ENCODE results near the gene MAFF. TPM values are rescaled to one million over a fixed set of nuclear protein-coding genes. Genes with fewer than 3 reads are reported as not detected.
A peak's percentile ranks its signal among the peaks of the same experiment; 100 is the strongest.

Gene MAFF
- total and polyA plus RNA-seq, 9 of the 15 experiments (the other 6 are each of a cell fraction or from before 2014, with no cell fraction given), result 0.51 to 8.0 (median 5.4) TPM

- H3K27ac ChIP-seq (ENCODE audit: extremely low read depth, low read depth, low read length), result no peak overlapping the region
- DNase-seq (ENCODE audit: extremely low read depth in 1 of 4, low spot score in 3 of 4) (no peak), ATAC-seq (no peak), FAIRE-seq (peak; percentile 46)
- in situ Hi-C loops (cut with MboI), result no loop called here
- no peak overlapping the region for H3K4me3 ChIP-seq
- H3K4me2 ChIP-seq (ENCODE audit: insufficient read depth, low read length), result no peak overlapping the region
- intact Hi-C loops (cut with micrococcal nuclease), result no loop called here
- no peaks in the 10 kb centered on the region for H4K20me1 ChIP-seq (replicated peaks; ENCODE audit: control insufficient read depth, insufficient read depth, low read length)
- H3K36me3 ChIP-seq (ENCODE audit: control insufficient read depth, insufficient read depth, low read length), result no peaks in the 10 kb centered on the region
- TF ChIP-seq HNRNPL (IDR thresholded peaks at IDR 0.05; ENCODE audit: low read depth, low read length) (no peak), HDGF (IDR thresholded peaks at IDR 0.05) (no peak), ZNF24 (IDR thresholded peaks at IDR 0.05) (no peak), MTF1 (CRISPR knock-in tag; IDR thresholded peaks at IDR 0.05; ENCODE audit: borderline replicate concordance) (no peak), TFE3 (CRISPR knock-in tag; IDR thresholded peaks at IDR 0.05) (no peak), MCM3 (IDR thresholded peaks at IDR 0.05) (no peak), PREB (CRISPR knock-in tag; IDR thresholded peaks at IDR 0.05) (no peak)
- TF ChIP-seq, protein P1, sequence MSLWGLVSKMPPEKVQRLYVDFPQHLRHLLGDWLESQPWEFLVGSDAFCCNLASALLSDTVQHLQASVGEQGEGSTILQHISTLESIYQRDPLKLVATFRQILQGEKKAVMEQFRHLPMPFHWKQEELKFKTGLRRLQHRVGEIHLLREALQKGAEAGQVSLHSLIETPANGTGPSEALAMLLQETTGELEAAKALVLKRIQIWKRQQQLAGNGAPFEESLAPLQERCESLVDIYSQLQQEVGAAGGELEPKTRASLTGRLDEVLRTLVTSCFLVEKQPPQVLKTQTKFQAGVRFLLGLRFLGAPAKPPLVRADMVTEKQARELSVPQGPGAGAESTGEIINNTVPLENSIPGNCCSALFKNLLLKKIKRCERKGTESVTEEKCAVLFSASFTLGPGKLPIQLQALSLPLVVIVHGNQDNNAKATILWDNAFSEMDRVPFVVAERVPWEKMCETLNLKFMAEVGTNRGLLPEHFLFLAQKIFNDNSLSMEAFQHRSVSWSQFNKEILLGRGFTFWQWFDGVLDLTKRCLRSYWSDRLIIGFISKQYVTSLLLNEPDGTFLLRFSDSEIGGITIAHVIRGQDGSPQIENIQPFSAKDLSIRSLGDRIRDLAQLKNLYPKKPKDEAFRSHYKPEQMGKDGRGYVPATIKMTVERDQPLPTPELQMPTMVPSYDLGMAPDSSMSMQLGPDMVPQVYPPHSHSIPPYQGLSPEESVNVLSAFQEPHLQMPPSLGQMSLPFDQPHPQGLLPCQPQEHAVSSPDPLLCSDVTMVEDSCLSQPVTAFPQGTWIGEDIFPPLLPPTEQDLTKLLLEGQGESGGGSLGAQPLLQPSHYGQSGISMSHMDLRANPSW (CRISPR knock-in tag; IDR thresholded peaks at IDR 0.05), result no peak
- H3K4me1 ChIP-seq (replicated peaks in 1 of 2; ENCODE audit: control insufficient read depth in 2 of 2, insufficient read depth in 2 of 2, low read length in 2 of 2), result peaks cover 11 to 13% of the 10 kb centered on the region in 2 experiments; a peak in 3 of 5 replicates
- WGBS (ENCODE audit: insufficient coverage, low coverage, missing lambda C conversion rate), result 86% methylated on average over 2 of the region's 2 CpGs
- peaks cover 25% of the 10 kb centered on the region; the same call in 2 of the 3 replicates for H3K79me2 ChIP-seq (ENCODE audit: control insufficient read depth, insufficient read depth, low read length)
- CTCF ChIA-PET (ENCODE audit: low intra/inter-chr PET ratio), result no interaction called here
- no peak overlapping the region for H2AFZ ChIP-seq (ENCODE audit: low read depth, low read length)
- BruUV-seq (replicated peaks), result no TSS peak
- no peaks in the 10 kb centered on the region for H3K27me3 ChIP-seq (ENCODE audit: control insufficient read depth in 2 of 2, insufficient read depth in 2 of 2, low read length in 2 of 2)
- H3K9me3 ChIP-seq (replicated peaks; ENCODE audit: control insufficient read depth, insufficient read depth, low read depth, low read length), result no peaks in the 10 kb centered on the region
- H3K9ac ChIP-seq (ENCODE audit: insufficient read depth in 1 of 2, low read depth in 2 of 2, low read length in 2 of 2), result no peak overlapping the region
- POLR2A ChIA-PET, result no interaction called here
- H3K9me1 ChIP-seq (ENCODE audit: control insufficient read depth, insufficient read depth, low read length), result no peaks in the 10 kb centered on the region
Measured at GRCh38 chr22:38255697-38256096, 53.9 kb downstream of the MAFF start.
